VCaP (cell line): ENCODE measurements around the gene OMP.
A peak's percentile ranks its signal among the peaks of the same experiment; 100 is the strongest.

ENCODE experiments used
- H3K27ac ChIP-seq: fragments of 450-650 bp; 2 replicates; pipeline ENCODE4 v1.5.1; 2017
- TF ChIP-seq, protein P1 (sequence below): fragments of 450-650 bp; conservative IDR thresholded peaks from 2 replicates; pipeline ENCODE4 v1.5.1; 2017; ENCODE audit warnings: mild to moderate bottlenecking, moderate library complexity

OMP gene

DNA sequence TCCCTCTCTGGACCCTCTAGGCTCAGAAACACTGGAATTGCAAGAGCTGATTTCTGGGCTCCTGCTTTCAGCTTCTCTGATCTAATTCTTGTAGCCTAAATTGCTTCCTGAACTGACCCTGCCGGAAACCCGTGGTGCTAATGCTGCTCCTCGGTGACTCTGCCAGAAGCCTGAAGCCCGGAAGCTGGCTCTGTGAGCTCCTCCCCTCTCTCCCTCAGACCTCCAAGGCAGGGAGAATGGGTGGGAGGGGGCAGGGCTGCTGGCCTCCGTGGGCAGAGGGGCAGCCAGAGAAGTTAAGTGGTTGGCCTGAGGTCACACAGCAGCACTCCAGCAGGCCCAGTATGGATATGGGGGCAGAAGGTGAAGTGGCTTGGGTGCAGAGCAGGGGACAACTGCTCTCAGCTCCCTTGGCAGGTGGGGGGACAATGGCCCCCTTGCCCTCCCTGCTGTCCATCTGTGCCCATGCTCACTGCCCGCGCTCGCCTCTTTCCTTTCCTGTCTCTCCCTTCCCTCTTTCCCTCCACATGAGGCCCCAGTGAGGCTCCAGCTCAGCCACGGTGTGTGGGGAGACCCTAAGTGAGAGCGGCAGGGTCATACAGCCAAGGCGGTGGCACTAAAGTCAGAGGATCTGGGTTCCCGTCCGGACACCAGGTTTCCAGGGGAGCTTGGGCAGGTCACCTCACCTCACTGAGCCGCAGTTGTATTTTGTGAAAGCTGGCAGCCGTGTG is 19.6 kb upstream of the OMP start:
- TF ChIP-seq, protein P1, sequence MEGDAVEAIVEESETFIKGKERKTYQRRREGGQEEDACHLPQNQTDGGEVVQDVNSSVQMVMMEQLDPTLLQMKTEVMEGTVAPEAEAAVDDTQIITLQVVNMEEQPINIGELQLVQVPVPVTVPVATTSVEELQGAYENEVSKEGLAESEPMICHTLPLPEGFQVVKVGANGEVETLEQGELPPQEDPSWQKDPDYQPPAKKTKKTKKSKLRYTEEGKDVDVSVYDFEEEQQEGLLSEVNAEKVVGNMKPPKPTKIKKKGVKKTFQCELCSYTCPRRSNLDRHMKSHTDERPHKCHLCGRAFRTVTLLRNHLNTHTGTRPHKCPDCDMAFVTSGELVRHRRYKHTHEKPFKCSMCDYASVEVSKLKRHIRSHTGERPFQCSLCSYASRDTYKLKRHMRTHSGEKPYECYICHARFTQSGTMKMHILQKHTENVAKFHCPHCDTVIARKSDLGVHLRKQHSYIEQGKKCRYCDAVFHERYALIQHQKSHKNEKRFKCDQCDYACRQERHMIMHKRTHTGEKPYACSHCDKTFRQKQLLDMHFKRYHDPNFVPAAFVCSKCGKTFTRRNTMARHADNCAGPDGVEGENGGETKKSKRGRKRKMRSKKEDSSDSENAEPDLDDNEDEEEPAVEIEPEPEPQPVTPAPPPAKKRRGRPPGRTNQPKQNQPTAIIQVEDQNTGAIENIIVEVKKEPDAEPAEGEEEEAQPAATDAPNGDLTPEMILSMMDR, result no peak
- no peak overlapping the region; the same call in 1 of the 2 replicates for H3K27ac ChIP-seq

DNA sequence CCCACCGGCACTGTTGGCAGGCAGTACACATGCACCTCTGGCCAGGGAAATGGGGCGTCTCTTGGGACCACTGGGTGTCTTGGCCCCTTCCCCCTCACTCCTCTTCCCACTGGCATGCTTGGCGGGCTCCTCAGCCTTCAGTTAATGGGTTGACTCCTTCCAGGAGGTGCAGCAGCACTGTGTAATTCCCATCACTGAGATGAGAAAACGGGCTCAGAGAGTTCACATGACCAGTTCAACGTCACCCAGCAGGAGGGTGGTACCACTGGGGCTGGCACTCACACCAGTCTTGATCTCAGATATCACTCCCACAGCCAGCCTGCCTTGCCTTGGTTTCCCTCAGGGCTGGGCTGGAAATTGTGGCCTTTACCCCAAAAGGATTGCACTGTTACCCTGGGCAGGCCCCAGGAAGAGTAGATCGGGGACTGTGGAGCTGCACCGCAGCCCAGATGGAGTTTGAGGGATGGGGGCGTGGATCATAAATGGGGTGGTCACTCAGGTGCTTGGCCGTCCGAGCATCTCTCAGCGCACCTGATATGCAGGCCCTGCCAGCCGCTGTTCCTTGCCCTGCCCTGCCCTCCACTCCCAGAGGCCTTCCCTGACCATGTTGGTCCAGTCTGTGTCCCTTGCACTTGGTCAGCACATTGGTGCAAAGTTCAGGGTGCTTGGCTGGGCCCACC is 18.9 kb upstream of the OMP start:
- no peak overlapping the region; the same call in 1 of the 2 replicates for H3K27ac ChIP-seq
- TF ChIP-seq, protein P1, result no peak

DNA sequence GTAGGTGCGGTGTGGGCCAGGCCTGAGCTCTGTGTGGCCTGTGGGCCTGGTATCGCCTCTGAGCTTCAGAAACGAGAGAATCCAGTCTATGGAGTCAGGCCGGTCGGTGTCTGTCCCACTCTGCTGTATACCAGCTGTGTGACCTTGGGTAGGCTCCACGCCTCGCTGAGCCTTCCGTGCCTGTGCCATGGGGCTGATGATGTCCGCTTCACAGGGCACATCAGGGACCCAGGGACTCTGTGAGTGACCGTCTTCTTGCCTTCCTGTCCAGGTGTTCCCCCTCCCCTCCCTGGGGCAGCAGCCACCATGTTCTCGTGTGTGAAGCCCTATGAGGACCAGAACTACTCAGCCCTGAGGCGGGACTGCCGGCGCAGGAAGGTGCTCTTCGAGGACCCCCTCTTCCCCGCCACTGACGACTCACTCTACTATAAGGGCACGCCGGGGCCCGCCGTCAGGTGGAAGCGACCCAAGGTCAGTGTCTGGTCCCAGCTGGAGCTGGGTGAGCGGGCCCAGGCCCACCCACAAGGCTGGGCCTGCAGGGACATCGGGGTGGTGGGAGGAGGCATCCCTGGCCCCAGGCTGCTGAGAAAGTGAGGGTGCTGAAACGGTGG is 18.0 kb upstream of the OMP start:
- no peak overlapping the region for H3K27ac ChIP-seq
- TF ChIP-seq, protein P1, result no peak

DNA sequence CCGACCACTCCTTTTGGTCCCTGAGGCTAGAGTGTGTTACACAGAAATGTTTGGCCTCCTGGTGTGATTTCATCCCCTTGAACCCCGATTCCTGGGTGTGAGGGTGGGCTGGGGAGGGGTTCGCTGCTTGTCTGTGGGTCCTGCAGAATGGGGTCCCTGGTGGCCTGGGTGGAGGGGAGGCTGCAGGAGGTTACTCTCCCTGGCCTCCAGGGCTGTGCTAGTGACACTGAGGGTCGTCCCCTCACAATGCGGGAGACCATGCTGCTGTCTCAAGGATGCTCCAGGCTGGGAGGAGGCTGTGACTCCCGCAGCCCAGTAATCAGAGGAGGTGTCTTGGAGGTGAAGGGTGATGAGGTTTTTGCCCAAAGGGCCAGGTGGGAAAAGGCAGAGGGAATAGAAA is 17.0 kb upstream of the OMP start:
- no peak overlapping the region for H3K27ac ChIP-seq
- TF ChIP-seq, protein P1, result no peak

DNA sequence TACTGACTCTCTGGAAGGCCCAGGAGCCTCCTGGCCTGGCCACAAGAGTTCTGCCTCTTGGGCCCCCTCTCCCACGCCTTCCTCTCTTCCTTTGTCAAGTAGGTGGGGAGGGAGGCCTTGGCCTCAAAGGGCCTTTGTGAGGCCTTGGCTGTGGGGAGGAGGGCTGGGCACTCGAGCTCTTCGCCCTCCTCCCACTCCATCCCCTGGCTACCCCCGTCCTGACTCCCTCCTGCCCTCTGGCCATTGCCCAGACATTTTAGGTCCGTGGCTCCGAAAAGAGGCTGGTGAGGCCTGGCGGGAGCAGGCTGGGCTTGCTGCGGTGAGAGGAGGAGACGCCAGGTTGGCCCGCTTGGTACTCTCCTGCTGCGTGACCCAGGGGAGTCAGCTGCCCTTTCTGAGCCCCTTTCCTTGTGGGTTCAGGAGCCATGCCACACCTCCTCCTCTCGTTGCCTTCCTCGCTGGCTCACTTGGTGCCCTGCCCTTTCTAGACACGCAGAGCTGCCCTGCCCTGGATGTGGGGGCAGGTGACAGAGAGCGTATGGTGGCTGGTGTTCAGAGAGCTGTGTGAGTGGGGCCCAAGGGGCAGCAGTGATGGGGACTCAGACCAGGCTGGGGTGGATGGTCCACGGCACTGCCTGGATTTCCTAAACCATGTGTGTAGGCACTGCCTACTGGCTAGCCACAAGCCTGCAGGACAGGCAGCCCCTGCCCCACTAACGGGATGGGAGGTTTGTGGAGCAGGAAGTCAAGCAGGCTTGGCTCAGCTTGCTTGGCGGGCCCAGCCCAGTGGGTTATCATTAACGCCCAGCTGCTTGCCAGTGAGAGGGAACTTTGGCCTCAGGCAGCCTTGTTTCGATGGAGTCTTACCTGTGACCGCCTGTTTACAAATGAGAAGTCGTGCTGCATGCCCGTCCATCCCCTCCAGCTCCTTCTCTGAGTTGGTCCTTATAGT is 15.8 kb upstream of the OMP start:
- TF ChIP-seq, protein P1, result no peak
- peak overlapping the region; percentile 85; the same call in 1 of the 2 replicates for H3K27ac ChIP-seq

DNA sequence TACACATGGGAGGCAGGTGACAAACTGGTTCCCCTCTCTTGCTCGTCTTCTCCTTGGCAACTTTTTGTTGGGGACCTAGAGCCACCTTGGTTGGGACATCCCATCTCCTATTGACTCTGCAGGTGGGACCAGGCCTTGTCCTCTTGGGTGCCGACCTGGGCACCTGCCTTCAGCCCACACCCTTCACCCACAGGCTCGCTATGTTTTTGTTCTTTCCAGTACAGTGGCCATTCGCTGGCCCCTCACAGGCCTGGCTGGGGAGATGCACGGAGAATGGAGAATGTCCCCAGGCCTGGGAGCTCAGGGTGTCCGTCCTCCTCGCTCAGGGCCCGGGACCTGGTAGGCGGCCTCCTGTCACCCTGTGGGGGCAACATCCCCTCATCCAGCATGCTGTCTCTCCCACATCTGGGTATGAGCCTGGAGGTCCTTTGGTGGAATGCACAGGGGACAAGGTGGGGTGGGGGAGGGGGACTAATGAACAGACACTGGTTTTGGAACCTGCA is 14.9 kb upstream of the OMP start:
- TF ChIP-seq, protein P1, result no peak
- H3K27ac ChIP-seq, result peak overlapping the region; percentile 85
